GM18858 (cell line): Measurements from ENCODE around the gene NUTM1.
A peak's percentile ranks its signal among the peaks of the same experiment; 100 is the strongest.
"Not testable (repeated sequence)": the region's sequence is repeated elsewhere in the genome, so short reads cannot be mapped to it uniquely, and the experiment has no call there.

ENCODE experiments used
- ATAC-seq: cut with Tn5 transposase; IDR thresholded peaks from one replicate; pipeline ENCODE4 v1.9.1; 2021; ENCODE audit not compliant: unreplicated experiment

The NUTM1 gene

GRCh38 chr15:34336991-34337556 lies 6.0 kb upstream of the NUTM1 start:
- ATAC-seq, result no peak

DNA sequence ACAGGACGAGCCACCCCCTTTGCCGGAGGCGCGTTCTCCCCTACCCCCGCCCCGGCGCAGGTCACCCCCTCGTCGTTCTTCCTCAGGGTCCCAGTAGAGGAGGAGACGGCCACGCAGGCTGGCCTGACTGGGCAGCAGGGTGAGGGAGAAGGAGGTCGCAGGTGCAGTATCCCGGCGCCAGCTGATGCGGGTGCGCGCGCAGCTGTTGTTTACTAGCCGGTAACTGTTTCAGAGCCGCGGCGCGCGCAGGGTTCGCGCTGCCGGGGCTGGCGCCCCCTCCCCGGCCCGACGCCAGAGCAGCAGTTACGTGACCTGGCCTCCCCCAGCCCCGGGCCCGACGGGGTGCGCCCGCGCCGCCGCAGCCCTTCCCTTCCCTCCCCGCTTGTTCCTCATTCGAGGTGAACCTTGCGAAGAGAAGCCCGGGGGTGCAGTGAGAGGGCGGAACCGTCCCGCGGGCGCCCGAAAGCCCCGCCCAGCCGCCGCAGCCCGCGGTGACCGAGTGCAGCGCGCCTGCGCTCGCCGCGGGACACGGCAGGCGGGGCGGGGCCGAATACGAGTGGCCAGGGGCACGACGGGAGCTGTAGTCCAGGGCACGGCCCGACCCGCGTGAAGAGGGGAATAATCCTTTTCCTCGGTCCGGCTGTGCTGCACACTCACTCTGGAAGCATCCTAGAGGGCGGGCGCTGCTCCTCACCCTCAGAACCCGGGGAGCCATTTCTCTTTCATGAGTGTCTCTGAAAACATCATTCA lies 5.4 kb upstream of the NUTM1 start, which contains the start of gene SLC12A6:
TSS of gene SLC12A6 (minus strand) at position 225 of the 750 bp plus-strand sequence. CDS start 1,101 bp downstream, outside the sequence.
- ATAC-seq, result peak; percentile 54

DNA sequence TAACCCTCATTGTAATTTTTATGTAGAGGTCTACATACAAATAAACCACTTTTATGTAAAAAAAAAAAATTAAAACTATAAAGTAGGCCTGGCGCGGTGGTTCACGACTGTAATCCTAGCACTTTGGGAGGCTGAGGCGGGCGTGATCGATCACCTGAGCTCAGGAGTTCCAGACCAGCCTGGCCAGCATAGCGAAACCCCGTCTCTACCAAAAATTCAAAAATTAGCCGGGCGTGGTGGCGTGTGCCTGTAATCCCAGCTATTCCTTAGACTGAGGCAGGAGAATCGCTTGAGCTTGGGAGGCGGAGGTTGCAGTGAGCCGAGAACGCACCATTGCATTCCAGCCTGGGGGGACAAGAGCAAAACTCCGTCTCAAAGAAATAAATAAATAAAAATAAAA lies 4.8 kb upstream of the NUTM1 start:
- no peak for ATAC-seq

- no peak for ATAC-seq
Measured at GRCh38 chr15:34339946-34340345, 3.2 kb upstream of the NUTM1 start.

- no peak for ATAC-seq
Measured at GRCh38 chr15:34341381-34342212, 1.5 kb upstream of the NUTM1 start.

DNA sequence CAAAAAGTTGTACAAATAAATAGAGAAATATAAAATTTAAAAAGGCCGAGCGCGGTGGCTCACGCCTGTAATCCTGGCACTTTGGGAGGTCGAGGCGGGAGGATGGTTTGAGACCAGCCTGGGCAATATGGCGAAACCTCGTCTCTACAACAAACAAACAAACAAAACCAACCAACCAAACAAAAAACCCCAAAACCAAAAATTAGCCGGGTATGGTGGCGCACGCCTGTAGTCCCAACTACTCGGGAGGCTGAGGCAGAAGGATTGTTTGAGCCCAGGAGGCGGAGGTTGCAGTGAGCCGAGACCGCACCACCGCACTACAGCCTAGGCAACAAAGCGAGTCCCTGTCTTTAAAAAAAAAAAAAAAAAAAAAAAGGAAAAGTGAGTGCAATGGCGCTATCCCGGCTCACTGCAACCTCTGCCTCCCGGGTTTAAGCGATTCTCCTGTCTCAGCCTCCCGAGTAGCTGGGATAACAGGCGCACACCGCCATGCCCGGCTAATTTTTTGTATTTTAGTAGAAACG lies 840 bp upstream of the NUTM1 start:
- ATAC-seq, result not testable (repeated sequence)

DNA sequence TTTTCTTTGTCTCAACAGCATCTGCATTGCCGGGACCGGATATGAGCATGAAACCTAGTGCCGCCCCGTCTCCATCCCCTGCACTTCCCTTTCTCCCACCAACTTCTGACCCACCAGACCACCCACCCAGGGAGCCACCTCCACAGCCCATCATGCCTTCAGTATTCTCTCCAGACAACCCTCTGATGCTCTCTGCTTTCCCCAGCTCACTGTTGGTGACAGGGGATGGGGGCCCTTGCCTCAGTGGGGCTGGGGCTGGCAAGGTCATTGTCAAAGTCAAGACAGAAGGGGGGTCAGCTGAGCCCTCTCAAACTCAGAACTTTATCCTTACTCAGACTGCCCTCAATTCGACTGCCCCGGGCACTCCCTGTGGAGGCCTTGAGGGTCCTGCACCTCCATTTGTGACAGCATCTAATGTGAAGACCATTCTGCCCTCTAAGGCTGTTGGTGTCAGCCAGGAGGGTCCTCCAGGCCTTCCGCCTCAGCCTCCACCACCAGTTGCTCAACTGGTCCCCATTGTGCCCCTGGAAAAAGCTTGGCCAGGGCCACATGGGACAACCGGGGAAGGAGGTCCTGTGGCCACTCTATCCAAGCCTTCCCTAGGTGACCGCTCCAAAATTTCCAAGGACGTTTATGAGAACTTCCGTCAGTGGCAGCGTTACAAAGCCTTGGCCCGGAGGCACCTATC lies 5.0 kb downstream of the NUTM1 start:
- ATAC-seq, result no peak

DNA sequence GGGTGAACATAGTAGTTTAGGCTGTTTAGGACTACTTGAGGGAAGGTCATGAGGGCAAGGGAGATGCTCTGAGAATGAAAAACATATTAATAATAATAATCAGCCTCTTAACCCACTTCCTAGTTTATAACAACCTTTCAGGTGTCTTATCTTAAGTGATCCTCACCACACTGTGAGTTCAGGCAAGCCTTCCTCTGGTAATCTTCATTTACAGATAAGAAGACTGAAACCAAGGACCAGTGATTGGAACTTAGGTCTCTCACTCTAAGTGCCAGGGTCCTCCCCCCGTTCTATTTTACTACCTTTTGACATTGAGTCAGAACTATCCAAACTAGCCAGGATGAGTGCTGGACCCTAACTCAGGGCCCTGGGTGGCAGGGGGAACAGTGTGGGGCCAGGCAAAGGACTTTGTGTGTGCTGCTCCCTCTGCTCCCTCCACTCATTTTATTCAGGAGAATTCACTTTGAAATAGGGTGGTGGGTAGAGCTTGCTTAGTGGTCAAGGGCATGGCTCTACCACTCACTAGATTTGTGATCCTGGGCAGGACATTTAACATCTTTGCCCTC lies 5.7 kb downstream of the NUTM1 start:
- ATAC-seq, result no peak

GRCh38 chr15:34349769-34350168 lies 6.7 kb downstream of the NUTM1 start:
- ATAC-seq, result no peak

DNA sequence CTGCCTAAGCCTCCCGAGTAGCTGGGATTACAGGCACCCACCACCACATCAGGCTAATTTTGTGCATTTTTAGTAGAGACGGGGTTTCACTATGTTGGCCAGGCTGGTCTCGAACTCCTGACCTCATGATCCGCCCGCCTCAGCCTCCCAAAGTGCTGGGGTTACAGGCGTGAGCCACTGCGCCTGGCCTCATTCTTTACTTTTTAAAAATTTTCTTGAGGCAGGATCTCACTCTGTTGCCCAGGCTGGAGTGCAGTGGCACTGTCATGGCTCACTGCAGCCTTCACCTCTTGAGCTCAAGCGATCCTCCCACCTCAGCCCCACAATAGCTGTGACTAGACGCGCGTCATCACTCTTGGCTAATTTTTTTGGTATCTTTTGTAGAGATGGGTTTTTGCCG lies 9.9 kb downstream of the NUTM1 start:
- not testable (repeated sequence) for ATAC-seq

DNA sequence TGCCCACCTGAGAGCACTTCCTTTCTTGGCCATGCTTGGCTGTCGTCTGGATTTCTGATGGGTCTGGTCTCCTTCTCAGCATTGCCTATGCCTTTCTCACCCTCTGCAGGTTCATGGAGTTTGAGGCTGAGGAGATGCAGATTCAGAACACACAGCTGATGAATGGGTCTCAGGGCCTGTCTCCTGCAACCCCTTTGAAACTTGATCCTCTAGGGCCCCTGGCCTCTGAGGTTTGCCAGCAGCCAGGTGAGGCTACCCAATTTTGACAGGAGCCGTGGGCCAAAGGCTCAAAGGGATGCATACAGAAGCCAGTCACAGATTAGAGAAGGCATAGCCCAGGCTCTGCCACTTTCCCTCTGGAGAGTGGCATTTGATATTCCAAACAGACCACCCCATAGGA lies 10.5 kb downstream of the NUTM1 start:
- no peak for ATAC-seq

GRCh38 chr15:34354286-34354685 lies 11.2 kb downstream of the NUTM1 start:
- no peak for ATAC-seq

DNA sequence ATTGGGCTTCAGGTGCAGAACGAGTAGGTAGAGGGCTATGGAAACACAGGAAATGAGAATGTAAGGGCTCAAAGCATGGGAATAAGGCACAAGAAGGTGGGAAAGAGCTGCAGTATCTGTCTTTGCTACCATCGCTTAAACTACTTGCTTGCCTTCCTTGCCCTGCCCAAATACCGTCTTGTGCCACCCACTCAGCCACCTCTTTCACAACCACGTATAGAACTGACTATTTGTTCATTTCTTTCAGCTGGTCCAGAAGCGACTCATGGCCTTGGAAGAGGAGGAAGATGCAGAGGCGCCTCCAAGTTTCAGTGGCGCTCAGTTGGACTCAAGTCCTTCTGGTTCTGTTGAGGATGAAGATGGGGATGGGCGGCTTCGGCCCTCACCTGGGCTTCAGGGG lies 12.1 kb downstream of the NUTM1 start:
- ATAC-seq, result no peak

DNA sequence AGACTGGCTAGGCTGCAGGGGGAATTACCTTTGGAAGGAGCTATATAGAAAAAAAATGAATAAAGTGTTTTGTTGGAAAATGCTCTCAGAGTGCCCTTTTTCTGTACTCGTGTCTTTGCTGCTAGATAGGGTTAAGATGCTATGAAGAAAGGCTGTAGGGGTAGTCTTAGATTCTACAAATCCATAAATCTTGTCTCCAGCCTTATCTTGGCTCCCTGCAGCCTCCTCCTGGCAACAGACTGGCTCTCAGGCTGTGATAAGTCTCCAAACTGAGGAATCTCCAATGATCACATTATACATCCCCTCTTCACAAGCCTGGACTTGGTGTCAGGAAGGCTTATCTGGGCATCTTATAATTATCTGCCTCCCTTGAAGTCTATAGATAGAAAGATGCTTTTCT lies 14.5 kb downstream of the NUTM1 start:
- no peak for ATAC-seq

DNA sequence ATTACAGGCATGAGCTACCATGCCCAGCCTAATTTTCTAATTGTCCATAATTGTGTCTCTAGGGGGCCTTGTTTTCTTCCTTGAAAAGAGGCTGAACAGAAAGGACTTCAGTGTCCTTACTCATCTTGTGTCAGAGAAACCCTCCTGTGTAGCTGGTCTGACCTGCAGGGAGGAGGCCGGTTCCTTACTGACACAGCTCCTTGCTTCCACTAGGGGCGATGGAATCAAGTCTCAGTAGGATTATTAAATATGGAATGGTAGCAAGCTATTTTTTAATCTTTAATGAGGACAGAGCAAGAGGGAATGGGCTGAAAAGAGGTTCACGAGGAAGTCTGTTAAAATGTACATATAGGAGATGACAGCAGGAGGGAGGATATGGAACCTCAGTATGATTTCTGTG lies 15.3 kb downstream of the NUTM1 start:
- no peak for ATAC-seq

DNA sequence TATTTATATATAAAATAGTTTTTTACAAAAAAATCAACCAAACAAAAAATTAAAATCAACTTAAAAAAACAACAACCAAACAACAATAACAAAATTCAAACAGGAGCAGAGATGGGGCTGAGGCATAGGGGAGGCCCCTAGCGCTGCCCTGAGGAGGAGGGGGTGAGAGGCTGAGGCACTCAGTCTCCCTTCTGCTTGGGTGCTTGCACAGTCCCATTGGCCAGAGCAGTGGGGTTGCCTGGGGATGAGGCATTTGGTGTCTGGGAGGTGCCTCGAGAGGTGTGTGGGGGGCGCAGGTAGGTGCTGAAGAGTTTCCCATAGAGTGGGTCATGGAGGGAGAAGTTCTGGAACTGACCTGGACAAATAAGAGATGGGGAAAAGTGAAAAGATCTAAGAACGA lies 15.8 kb downstream of the NUTM1 start:
- no peak for ATAC-seq

- no peak for ATAC-seq
Measured at GRCh38 chr15:34359416-34359815, 16.3 kb downstream of the NUTM1 start.

GRCh38 chr15:34360298-34360697 lies 17.2 kb downstream of the NUTM1 start:
- no peak for ATAC-seq

- ATAC-seq, result no peak
Measured at GRCh38 chr15:34361278-34361677, 18.2 kb downstream of the NUTM1 start.

GRCh38 chr15:34362047-34362773 lies 19.1 kb downstream of the NUTM1 start:
- ATAC-seq, result no peak
